ENCODE results near the gene C11orf97. TPM values are rescaled to one million over a fixed set of nuclear protein-coding genes. Genes with fewer than 3 reads are reported as not detected.

The C11orf97 gene
- total and polyA plus RNA-seq, 2 of the 8 experiments (the other 6 are each of a cell fraction or from before 2014, with no cell fraction given) = not detected

DNA sequence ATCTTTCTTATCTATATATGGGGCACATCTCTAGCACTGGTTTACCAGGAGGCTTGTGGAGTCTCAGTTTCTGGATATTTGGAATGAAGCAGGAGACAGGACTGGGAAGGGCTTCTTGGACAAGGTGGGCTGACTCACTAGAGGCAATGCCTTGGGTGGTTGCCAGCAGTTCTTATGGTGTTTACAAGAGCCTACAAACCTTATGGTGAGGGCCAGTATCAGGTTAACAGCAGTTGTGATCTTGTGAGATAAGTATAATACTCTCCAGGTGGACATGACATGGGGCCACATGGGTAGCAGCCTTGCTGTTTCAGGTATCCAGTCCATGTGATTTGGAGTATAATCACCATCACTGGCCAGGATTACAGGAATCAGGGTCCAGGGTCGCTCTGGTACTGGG lies 41.7 kb downstream of the C11orf97 start:
- no peak overlapping the region for H2AFZ ChIP-seq (ENCODE audit: low read length)
- no peak overlapping the region for H3K56ac ChIP-seq (replicated peaks; ENCODE audit: insufficient read length, low read depth, low read length)
- POLR2A ChIA-PET (ENCODE audit: partially characterized antibody) = no interaction called here
- no peak for DNase-seq (ENCODE audit: low read depth in 1 of 2, low spot score in 2 of 2)
- H4K91ac ChIP-seq (replicated peaks; ENCODE audit: insufficient read length, low read length) = no peak overlapping the region
- FAIRE-seq = no peak
- H3K4me3 ChIP-seq (ENCODE audit: extremely low read depth in 1 of 4, insufficient read depth in 2 of 4, low read depth in 3 of 4, low read length in 4 of 4) = no peak overlapping the region
- no peaks in the 10 kb centered on the region for H3K79me1 ChIP-seq (ENCODE audit: low read depth, low read length)
- no peak overlapping the region for H2BK12ac ChIP-seq (ENCODE audit: low read depth, low read length)
- no peaks in the 10 kb centered on the region for H3K36me3 ChIP-seq (ENCODE audit: control insufficient read depth in 2 of 4, insufficient read depth in 4 of 4, low read length in 3 of 4)
- no peaks in the 10 kb centered on the region; a peak in 1 of 7 replicates for H3K27me3 ChIP-seq (replicated peaks in 1 of 4; ENCODE audit: control insufficient read depth in 3 of 4, extremely low read depth in 1 of 4, insufficient read depth in 3 of 4, low read length in 3 of 4)
- no peak overlapping the region for H4K8ac ChIP-seq (ENCODE audit: extremely low read depth, insufficient read depth, low read length)
- TF ChIP-seq BRCA1 (IDR thresholded peaks at IDR 0.05; ENCODE audit: low read depth, low read length) (no peak), KDM1A (IDR thresholded peaks at IDR 0.05; ENCODE audit: borderline replicate concordance, low read length) (no peak)
- CTCF ChIA-PET (ENCODE audit: partially characterized antibody) = no interaction called here
- H3K9ac ChIP-seq (replicated peaks in 1 of 4; ENCODE audit: extremely low read depth in 1 of 4, low read depth in 3 of 4, low read length in 3 of 4) = no peak overlapping the region
- no peak overlapping the region for H3K18ac ChIP-seq (ENCODE audit: extremely low read depth, low read length)
- H3K4ac ChIP-seq (replicated peaks; ENCODE audit: insufficient read length, low read depth, low read length) = no peak overlapping the region
- no peak overlapping the region for H3K27ac ChIP-seq (ENCODE audit: low read depth, low read length)
- H3K23ac ChIP-seq (ENCODE audit: insufficient read length) = no peak overlapping the region
- no peak overlapping the region for H3K14ac ChIP-seq (ENCODE audit: insufficient read length)
- no peak overlapping the region for H2BK20ac ChIP-seq (ENCODE audit: low read length)
- no peak overlapping the region for H2BK5ac ChIP-seq (ENCODE audit: low read depth, low read length)
- no peak overlapping the region for H3K4me2 ChIP-seq (ENCODE audit: insufficient read depth in 1 of 2, low read depth in 2 of 2, low read length in 2 of 2)
- no peaks in the 10 kb centered on the region; the same call in 1 of the 2 replicates for H3K23me2 ChIP-seq (ENCODE audit: low read depth, low read length)
- H3K4me1 ChIP-seq (replicated peaks in 1 of 4; ENCODE audit: control insufficient read depth in 3 of 4, insufficient read depth in 4 of 4, low read length in 3 of 4) = no peaks in the 10 kb centered on the region
- H4K5ac ChIP-seq (ENCODE audit: insufficient read length, low read depth, low read length) = no peak overlapping the region
- 56% methylated on average over 1 of the region's 1 CpG; no CpG with 5 or more reads in 1 of the 2 experiments for WGBS, 2 experiments (ENCODE audit: extremely low coverage in 1 of 2, insufficient coverage in 1 of 2, insufficient read length in 1 of 2, insufficient replicate concordance in 2 of 2, low coverage in 1 of 2, low lambda C conversion rate in 2 of 2, missing lambda C conversion rate in 1 of 2)
- H2BK15ac ChIP-seq (ENCODE audit: low read length) = no peak overlapping the region
- no peak overlapping the region for H2BK120ac ChIP-seq (replicated peaks; ENCODE audit: low read depth, low read length)
- no peak overlapping the region for H2AK5ac ChIP-seq (ENCODE audit: low read depth, low read length)
- H3K79me2 ChIP-seq (ENCODE audit: control insufficient read depth in 1 of 2, insufficient read depth in 2 of 2, low read length in 2 of 2) = no peaks in the 10 kb centered on the region
- H4K20me1 ChIP-seq (replicated peaks in 1 of 2; ENCODE audit: control insufficient read depth in 1 of 2, insufficient read depth in 2 of 2, low read length in 2 of 2) = peaks cover 0 to 3% of the 10 kb centered on the region in 2 experiments
- H3K9me3 ChIP-seq (ENCODE audit: insufficient read depth in 2 of 2, low read depth in 1 of 2, low read length in 1 of 2) = no peaks in the 10 kb centered on the region

Measured in H1 (cell line).